Measurements from ENCODE around the gene TBL3.
"Not testable (repeated sequence)": the region's sequence is repeated elsewhere in the genome, so short reads cannot be mapped to it uniquely, and the experiment has no call there.

TBL3 gene

GRCh38 chr16:1971796-1972489, at the start of gene TBL3:
Gene TBL3, plus strand, starts transcription at chr16:1972053. Its CDS starts 112 bp downstream, at chr16:1972165.
- peak; percentile 82 for DNase-seq

DNA sequence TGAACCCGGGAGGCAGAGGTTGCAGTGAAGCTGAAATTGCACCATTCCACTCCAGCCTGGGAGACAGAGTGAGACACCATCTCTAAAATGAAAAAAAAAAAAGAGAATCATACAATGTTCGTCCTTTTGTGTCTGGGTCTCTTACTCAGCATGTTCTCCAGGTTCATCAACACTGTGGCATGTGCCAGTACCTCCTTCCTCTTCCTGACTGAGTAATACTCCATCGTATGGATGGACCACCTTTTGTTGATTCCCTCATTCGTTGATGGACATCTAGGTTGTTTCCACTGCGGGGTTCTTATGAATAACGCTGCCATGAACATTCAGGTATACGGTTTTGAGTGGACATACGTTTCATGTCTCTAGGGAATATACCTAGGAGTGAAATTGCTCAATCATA, 49.5 kb upstream of the TBL3 start:
- no peak for DNase-seq

- DNase-seq, result no peak
Measured at GRCh38 chr16:1923299-1924034, 48.4 kb upstream of the TBL3 start.

DNA sequence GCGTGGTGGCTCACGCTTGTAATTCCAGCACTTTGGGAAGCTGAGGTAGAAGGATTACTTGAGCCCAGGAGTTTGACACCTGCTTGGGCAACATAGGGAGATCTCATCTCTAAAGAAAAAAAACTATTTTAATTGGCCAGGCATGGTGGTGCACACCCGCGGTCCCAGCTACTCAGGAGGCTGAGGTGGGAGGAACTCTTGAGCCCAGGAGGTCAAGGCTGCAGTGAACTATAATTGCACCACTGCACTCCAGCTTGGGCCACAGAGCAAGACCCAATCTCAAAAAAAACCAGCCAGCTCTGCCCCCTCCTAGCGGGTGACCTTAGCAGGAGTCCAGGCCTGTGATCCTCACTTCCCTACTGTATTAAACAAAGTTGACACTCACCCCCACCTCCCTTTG, 47.8 kb upstream of the TBL3 start:
- no peak for DNase-seq

DNA sequence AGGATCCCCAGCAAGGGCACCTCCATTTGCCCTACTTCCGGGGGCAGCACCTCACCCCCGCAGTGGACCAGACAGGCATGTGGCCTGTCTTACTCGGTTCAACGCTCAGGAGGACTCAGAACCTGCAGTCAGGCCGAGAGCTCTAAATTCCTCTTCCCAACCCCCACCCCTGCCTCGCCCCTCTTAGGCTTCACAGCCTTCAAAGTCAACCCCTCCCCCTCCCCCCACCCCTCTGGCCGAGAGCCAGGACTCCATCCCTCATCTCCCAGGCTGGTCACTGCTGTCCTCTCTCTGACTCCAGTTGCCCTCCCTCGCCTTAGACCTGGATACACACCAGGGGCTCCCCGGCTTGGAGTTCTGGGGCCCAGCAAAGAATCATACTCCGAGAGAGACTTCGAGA, 45.6 kb upstream of the TBL3 start:
- no peak for DNase-seq

- DNase-seq, result no peak
Measured at GRCh38 chr16:1929105-1929504, 42.7 kb upstream of the TBL3 start.

- peak; percentile 63 for DNase-seq
Measured at GRCh38 chr16:1929578-1930337, 42.1 kb upstream of the TBL3 start.

GRCh38 chr16:1930338-1930720, 41.5 kb upstream of the TBL3 start:
- DNase-seq, result no peak

GRCh38 chr16:1932050-1933028, 39.5 kb upstream of the TBL3 start:
- DNase-seq, result no peak

DNA sequence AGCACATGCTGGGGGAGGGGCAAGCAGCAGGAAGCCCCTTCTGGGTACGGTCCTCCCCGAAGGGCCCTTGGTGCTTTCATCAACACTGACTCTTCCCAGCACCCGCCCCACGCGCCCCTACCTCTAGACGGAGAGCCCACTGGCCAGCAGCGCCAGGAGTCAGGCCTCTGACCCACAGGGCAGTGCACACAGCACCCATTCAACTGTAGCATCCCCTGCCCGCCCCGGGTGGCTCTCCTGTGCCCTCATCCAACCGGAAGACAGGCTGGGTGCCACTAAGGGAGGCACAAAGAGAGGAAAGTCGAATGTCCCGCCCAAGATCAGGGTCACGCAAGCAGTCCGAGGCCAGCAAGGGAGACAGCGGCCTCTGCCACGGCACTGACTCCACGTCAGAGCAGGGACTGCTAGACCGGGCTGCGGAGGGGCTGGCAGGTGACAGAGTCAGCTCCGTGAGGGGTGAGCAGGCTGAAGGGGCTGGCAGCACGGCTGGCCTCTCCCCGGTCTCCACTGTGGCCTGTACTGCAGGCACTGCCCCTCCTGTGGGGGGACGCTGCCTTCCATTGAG, 38.7 kb upstream of the TBL3 start:
- DNase-seq, result no peak

- no peak for DNase-seq
Measured at GRCh38 chr16:1936945-1937479, 34.8 kb upstream of the TBL3 start.

GRCh38 chr16:1938316-1938715, 33.5 kb upstream of the TBL3 start:
- no peak for DNase-seq

GRCh38 chr16:1938910-1939309, 32.9 kb upstream of the TBL3 start:
- DNase-seq, result no peak

GRCh38 chr16:1939833-1940232, 32.0 kb upstream of the TBL3 start:
- DNase-seq, result not testable (repeated sequence)

GRCh38 chr16:1940273-1941161, 31.3 kb upstream of the TBL3 start:
- DNase-seq, result no peak

GRCh38 chr16:1941162-1942046, 30.4 kb upstream of the TBL3 start:
- no peak for DNase-seq

- DNase-seq, result no peak
Measured at GRCh38 chr16:1942047-1942809, 29.6 kb upstream of the TBL3 start.

GRCh38 chr16:1942810-1943726, 28.8 kb upstream of the TBL3 start, which contains the start of gene MSRB1:
Gene MSRB1, minus strand, starts transcription at chr16:1943199. Its CDS starts 43 bp downstream, at chr16:1943156.
- peak; percentile 96 for DNase-seq
